ENCODE measurements around the gene MROH2B.

MROH2B gene

GRCh38 chr5:40962207-40962955 lies 108.8 kb downstream of the MROH2B start:
- no peak for DNase-seq

- DNase-seq, result no peak
These were observed 111.1 kb downstream of the MROH2B start for GRCh38 chr5:40960037-40960436.

- no peak for DNase-seq
These were observed 112.3 kb downstream of the MROH2B start for GRCh38 chr5:40958811-40959210.

GRCh38 chr5:40957048-40957447 lies 114.1 kb downstream of the MROH2B start:
- no peak for DNase-seq

- DNase-seq, result no peak
These were observed 115.8 kb downstream of the MROH2B start for GRCh38 chr5:40955313-40955712.

Data from activated CD8-positive, alpha-beta memory T cell treated with anti-CD3 and anti-CD28 coated beads for 24 hours (primary cell).